Measurements from ENCODE around the gene PYGB. TPM values are rescaled to one million over a fixed set of nuclear protein-coding genes. Genes with fewer than 3 reads are reported as not detected.
"Not testable (repeated sequence)": the region's sequence is repeated elsewhere in the genome, so short reads cannot be mapped to it uniquely, and the experiment has no call there.

PYGB gene
- total RNA-seq, 2 experiments from 2014 or later, result 37.2 to 39.8 TPM

DNA sequence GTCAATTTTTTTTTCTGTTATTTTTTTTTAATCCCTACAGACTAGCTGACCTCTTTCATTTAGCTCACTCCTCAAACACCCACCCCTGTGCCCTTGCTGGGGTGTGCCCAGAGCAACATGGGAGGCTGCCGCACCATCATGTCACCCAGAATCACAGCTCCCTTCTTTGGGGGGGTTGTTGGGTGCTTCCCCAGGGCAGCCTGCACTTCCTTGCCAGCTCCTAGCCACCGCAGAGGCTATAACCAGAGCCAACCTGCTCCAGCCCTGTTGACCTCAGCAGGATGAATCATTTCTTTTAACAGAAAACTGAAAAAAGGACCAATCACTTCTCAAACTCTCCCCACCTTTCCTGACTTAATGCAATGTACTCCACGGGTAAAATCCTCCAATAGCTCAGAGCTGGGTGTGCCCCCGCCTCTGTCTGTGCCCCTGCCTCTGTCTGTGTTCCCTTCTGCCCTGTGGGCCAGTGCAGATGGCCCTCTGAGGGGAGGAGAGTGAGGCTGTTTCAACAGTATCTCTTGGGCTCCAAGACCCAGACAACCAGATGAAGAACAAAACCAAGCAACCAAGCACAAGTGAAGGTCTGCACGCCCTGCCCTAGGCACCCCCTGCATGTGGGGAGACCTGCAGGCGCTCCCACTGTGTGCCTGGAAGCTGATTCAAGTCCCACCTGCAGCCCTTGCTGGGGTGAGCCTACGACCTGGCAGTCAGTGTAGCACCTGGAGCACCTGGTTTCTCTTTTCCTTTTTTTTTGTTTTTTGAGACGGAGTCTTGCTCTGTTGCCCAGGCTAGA is 67.7 kb downstream of the PYGB start:
- ChIA-PET POLR2A (no interaction called here), CTCF (no interaction called here)

DNA sequence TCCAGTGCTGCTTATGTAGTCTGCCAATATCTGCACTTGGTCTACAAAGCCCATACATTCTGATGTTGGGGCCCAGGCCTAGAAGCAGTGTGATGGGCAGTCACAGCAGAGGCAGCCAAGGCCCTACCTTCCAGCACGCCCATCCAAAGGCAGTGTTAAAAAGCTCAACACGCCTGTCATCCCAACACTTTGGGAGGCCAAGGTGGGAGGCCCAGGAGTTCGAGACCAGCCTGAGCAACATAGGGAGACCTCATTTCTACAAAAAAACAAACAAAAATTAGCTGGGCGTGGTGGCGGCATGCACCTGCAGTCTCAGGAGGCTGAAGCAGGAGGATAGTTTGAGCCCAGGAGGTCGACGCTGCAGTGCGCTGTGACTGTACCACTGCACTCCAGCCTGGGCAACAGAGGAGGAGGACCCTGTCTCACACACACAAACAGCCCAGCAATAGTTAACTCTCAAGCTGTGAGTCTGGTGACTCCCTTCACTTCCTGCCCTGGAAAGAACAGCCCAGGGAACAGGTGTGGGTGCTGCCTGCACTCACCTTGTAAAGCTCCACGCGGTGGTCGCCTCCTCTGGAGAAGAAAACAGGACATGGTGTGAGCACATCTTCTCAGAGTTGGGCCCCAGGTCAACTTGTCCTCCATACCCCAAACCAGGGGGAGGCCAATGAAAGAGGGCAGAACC is 68.8 kb downstream of the PYGB start:
- ChIA-PET CTCF (no interaction called here), POLR2A (no interaction called here)

DNA sequence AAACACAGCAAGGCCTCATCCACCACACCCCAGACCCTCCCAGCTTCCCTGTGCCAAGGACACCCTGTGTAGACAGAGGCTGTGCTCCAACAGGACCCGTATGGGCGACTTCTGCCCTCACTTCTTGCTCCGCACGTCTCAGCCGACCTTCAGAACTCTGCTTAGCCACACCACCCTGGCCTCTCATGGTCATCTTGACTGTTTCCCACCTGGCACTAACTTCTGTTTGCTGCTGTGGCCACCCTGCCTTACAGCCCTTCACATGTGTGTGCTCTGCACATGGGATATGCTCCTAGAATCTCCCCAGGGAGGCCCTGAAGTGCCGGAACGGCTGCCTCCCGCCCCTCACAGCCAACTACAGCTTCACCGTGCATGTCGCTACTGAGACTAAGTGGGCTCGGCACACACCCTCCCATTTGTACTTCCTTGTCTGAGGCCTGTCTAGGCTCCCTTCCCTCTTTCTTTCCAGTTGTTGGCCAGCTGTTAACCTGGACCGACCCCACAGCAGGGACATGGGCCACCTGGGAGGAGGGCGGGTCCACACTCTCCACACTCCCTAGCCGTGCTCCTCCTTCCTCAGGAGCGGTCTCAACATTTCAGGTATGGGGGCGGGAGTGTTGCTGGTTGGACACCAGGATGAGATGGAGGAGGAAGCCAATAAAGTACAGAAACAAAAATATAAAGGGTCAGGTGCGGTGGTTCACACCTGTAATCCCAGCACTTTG is 69.6 kb downstream of the PYGB start:
- ChIA-PET POLR2A (no interaction called here), CTCF (no interaction called here)

DNA sequence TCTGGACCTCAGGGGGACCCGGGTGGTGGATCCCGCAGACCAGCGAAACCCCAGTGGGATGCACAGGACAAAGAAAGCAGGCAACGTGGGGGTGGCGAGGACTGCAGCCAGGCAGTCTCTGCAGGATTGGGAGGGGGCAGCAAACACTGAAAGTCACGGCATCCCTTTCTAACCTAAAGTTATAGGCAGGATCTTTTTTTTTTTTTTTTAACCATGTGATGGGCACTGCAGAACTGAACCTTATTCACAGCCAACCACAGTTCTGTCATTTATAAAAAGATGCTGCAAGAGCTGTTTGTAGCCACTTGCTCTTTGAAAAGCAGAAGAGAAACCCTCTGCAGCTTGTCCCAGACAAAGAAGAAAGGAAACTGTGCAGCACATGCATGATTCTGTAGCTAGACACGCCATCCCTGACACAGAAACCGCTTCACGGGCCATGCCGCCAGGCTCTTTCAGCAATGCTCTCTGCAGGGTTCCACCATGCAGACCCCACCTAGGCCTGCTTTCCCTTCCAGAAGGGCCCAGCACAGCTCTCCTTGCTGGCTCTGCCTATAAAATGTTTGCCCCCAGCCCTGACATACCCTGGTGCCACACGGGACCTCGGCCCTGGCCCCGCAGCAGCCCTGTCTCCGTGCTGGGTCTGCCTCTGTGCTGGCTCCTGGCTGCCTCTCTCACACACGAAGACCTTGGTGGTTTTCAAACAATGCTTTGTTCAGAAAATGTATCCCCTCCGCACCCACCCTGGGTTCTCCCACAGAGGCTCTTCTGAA is 70.8 kb downstream of the PYGB start:
- ChIA-PET CTCF (no interaction called here), POLR2A (interaction anchor here (0.7 kb wide), 1 partner anchor 45 kb away, joined by 3 read pairs; no protein-coding TSS in a partner anchor)

DNA sequence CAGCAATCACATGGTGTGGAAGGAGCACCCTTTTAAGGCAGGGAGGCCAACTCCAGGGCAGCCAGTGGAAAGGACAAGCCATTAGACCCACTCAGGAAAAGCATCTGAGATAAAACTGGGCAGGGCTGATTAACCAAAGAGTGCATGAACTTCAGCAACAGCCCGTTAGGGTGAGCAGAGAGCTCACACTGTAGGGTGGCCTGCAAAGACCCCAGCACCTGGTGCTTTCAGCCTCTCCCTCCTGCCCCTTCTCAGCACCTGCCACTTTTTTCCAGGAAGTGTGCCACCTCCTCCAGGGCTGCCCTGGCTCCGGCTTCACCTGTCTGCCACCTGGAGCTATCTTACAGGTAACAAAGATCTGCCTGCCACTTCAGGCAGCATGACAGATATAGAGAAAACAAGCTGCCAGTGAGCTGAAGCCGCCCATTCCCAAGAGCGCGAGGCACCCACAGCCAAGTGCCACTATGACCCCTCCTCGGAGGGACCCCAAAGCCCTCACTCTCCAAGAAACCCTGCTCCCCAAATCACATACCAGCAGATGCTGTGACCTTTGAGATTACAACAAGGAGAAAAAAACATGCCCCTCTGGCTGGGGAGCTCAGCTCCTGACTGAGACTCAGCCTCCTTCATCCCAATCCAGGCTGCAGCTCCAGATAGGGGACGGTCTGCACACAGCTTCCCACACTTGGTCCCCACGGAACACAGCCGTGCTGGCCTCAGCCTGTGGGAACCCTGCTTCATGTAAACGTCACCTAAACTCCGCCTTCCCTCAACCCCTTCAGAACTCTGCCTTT is 71.6 kb downstream of the PYGB start:
- ChIA-PET POLR2A (interaction anchor here (0.6 kb wide), 1 partner anchor 125 kb away, joined by 6 read pairs; no protein-coding TSS in a partner anchor), CTCF (no interaction called here)

DNA sequence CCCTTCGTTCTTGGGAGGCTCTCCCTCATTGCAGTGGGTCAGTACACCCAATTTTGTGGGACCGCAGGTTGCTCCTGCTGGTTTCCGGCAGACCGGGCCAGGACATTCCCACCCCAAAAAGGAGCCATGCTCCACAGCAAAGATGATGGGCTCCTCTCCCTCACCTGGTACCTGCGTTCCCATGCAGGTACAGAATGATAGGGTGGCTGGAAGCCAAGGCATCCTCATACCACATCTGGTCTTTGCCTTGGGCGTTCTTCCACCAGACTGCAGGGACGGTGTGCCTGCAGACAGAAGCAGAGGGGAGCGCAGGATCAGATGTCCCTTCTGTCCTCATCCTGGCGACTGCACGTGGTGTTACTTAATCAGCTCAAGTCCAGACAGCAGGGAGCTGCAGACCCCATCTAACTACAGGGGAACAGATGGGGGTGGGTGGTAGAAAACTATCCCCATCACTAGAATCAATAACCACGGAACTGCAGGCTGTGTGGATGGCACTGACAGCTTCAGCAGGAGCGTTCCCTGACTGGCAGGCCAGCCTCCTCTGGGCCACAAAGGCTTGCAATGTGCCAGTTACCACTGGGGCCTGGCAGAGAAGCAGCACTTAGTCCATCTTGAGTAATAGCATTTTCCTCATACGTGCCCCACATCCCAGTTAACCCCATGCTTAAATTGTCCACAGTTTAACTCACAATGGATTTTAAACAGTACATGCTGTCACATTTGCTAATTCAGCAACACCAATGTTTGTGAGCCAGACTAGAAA is 72.3 kb downstream of the PYGB start:
- POLR2A ChIA-PET, result interaction anchor here (0.6 kb wide), 1 partner anchor 125 kb away, joined by 6 read pairs; no protein-coding TSS in a partner anchor
- CTCF ChIA-PET, result no interaction called here

DNA sequence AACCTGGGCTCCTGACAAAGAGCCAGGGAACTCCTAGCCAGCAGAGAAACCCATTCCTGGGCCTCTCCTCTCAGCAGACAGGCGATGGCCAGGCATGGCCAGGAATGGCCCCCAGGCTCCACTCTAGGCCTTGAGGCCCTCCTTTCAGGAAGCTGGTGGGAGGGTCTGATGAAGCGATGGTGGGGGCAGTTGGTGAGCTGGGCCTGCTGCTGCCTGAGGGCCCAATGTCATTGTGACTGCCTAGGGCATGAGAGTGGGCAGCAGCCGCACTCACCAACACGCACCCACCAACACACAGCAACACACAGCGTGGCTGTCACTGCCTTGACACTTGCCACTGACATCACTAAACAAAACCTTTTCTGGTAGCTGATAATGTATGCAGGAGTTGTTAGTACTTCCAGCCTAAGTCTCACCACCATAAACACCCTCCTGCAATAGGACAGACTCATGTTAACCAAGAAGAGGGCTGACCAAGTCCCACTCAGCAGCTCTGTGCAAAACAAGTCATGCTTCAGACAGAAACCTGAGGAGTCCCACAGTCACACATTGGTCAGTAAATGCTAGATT is 73.5 kb downstream of the PYGB start:
- POLR2A ChIA-PET, result no interaction called here
- CTCF ChIA-PET, result interaction anchor here (0.5 kb wide), 1 partner anchor 21 kb away, joined by 3 read pairs; no protein-coding TSS in a partner anchor

DNA sequence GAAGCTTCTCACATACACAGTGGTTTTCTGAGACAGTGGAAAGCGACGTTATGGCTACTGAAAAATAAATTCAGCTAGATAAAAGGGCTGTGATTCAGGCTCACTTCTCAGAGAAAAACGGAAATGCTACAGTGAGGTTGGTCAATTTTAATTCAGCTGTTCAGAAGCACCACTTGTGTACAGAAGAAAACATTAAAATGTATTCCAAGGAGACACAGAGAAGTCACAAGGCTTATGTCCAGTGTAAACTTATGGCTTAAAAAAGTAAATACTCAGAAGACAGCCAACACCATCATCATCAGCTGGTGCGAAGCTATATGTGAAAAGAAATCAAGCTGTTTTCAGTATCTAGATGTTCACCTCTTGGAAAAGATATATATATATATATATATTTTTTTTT is 74.1 kb downstream of the PYGB start:
- ChIA-PET CTCF (no interaction called here), POLR2A (no interaction called here)

DNA sequence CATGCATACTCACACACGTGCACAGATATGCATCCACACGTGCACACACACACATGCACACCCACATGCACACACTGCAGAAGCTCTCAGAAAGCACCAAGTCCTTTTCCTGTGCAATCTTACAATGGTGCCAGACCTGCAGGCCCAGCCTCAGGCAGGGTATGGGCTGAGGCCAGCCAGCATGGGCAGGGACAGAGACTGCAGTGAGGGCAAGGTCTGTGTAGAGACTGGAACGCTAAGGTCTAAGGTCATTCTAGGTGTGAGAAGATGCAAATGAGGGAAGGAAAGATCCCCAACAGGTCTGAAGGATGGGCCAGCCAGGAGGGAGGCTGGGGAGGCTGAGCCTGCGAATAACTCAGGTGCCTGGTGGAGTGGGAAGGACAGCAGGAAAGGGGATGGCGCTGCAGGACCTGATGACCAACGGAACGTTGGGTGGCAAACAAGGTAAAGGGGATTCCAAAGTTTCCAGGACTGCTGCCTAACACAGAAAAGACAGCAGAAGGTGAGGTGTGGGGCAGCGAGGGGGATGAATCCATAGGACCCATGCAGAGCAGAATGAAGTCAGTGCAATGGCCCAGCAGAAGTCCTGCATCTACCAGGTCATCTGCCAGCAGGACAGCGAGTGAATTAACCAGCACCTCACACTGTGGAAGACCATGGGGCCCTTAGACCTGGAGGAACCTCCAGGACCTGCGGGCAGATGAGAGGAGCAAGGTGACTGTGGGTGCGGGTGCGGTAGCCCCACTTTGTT is 75.8 kb downstream of the PYGB start:
- POLR2A ChIA-PET, result no interaction called here
- CTCF ChIA-PET, result no interaction called here

DNA sequence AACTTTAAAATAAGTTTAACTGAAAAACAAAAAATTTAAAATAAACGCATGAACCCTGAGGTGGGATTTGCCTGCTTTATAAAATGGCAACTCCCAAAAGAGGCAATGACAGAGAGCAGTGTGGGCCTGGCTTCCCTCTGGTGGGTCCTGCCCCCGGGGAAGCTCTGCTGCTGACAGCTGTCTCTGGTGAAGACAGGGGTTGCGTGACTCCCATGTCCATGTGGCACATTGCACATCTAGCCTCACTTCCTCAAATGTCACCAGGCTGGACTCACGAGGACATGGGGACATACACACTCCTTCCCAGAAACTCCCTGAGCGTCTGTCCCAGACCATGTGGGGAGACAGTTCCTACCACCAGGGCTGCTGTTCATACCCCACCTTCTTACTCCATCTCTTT is 76.5 kb downstream of the PYGB start:
- CTCF ChIA-PET, result no interaction called here

DNA sequence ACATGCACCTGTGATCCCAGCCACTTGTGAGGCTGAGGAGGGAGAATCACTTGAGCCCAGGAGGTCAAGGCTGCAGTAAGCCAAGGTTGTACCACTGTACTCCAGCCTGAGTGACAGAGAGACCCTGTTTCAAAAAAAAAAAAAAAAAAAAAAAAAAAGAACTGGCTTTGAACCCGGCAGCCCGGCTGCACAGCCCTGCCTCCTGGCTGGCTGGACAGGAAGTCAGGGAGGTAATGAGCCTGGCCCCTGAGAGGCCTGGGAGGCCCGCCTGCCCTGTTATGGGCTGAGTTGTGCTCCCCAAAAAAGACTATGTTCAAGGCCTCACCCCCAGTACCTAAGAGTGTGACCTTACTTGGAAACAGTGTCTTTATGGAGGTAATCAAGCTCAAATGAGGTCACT is 77.2 kb downstream of the PYGB start:
- CTCF ChIA-PET, result no interaction called here
- POLR2A ChIA-PET, result no interaction called here

More for the DNA sequence above, 76.5 kb downstream of the PYGB start:
- POLR2A ChIA-PET, result no interaction called here

DNA sequence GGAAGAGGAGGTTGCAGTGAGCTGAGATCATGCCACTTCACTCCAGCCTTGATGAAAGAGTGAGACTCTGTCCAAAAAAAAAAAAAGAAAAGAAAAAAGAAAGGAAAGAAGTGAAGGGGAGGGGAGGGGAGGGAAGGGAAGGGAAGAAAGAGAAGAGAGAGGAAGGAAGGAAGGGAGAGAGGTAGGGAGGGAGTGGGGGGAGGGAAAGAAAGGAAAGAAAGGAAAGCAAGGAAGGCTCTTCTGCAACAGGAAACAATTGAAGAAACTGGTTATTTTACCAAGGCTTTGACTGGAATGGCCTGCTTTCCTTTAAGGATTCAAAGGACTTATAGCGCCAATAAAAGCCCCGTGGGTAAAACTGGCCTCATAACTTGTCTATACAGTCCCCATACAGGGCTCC is 78.1 kb downstream of the PYGB start:
- ChIA-PET POLR2A (no interaction called here), CTCF (no interaction called here)

DNA sequence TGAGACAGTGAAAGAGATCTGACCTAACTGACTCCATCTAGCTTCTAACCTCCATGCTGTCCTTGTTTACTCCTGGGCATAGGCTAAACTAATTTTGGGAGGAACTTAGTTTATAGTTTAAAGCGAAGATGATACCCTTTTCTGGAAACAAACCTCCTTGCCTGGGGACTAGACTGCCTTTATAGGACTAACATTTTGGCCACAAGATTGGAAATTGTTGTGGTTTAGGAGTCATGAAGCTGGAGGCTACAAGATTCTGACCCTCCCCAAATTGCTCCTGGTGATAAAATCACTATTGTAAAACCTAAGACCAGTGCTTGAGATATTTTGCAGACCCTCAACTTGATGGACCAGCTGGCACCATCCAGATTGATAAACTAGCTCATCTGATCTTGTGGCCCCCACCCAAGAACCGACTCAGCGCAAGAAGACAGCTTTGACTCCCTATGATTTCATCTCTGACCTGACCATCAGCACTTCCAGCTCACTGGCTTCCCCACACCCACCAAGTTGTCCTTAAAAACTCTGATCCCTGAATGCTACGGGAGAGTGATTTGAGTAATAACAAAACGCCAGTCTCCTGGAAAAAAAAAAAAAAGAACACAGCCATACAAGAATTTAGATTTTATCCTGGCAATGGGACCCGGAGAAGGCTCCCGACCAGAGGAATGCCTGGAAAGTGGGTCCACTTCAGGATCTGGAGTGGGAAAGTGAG is 79.8 kb downstream of the PYGB start:
- CTCF ChIA-PET, result interaction anchor here (1.4 kb wide), 1 partner anchor 71 kb away, joined by 4 read pairs; no protein-coding TSS in a partner anchor
- POLR2A ChIA-PET, result no interaction called here

DNA sequence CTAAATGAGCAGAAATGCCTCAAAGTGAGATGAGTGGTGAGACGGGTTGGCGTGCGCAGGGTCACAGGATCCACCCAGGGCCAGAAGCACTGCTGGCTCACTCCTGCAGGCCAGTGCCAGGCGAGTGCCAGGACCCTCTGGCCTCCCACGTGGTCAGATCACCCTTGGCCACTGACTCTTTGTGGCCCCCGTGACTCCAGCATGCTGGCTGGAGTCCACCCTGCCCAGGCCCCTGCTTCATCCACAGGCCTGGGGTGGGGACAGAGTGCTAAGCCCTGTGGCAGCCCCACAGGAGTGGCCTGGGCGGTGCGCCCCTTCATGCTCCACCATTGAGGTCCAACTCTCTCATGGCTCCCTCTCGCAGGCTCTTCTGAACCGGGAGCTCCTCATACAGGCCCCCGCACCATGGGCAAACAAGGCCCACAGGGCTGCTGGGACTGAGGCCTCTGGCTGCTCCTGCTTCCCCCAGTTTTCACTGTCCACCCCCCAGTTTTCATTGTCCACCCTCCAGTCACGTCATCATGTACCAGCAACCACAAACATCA is 81.1 kb downstream of the PYGB start:
- ChIA-PET CTCF (interaction anchor here (1.4 kb wide), 1 partner anchor 70 kb away, joined by 4 read pairs; no protein-coding TSS in a partner anchor), POLR2A (no interaction called here)

DNA sequence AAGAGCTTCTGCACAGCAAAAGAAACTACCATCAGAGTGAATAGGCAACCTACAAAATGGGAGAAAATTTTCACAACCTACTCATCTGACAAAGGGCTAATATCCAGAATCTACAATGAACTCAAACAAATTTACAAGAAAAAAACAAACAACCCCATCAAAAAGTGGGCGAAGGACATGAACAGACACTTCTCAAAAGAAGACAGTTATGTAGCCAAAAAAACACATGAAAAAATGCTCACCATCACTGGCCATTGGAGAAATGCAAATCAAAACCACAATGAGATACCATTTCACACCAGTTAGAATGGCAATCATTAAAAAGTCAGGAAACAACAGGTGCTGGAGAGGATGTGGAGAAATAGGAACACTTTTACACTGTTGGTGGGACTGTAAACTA is 87.1 kb downstream of the PYGB start:
- POLR2A ChIA-PET, CTCF ChIA-PET: not testable (repeated sequence)

DNA sequence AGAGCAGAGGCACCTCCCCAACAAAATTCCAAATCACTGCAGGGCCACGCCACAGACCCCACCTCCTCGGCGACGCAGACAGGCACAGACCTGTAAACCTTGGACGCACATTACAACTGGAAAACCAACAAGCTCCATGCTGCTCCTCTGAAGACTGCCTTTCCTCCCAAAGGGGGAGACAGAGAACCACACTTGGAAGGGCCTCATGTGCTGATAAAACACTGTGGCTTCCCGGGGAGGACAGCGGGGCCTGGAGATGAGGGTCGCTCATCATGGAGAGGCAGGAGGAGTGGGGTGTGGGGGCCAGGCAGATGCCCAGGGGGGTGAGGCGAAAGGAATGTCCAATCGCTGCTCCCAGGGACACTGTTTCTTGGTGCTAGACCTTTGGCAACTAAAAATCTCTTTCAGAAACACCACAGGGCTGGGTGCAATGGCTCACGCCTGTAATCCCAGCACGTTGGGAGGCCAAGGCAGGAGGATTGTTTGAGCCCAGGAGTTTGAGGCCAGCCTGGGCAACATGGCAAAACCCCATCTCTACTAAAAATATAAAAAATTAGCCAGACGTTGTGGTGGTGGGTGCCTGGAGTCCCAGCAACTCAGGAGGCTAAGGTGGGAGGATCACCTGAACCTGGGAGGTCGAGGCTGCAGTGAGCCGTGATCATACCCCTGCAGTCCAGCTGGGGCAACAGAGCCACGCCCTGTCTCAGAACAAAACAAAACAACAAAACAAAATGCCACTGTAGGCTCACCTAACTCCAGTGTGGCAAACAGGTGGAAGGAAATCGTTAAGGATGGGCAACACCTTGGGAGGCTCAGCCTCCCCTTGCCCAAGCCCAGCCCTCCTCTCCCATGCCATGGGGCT is 88.9 kb downstream of the PYGB start:
- POLR2A ChIA-PET, result no interaction called here
- CTCF ChIA-PET, result no interaction called here

Measured in activated CD8-positive, alpha-beta memory T cell treated with anti-CD3 and anti-CD28 coated beads for 36 hours (primary cell).